COLO668 (cell line): ENCODE data around the gene TMEM238.

Source experiments
- DNase-seq: peaks from one replicate; lab custom pipeline; 2025; ENCODE audit not compliant: unreplicated experiment; lab: John Stamatoyannopoulos, UW

The TMEM238 gene

GRCh38 chr19:55358943-55359908 is 24.9 kb downstream of the TMEM238 start:
- DNase-seq = peak; percentile 14

- DNase-seq = no peak
Observed at GRCh38 chr19:55358493-55358892, 25.6 kb downstream of the TMEM238 start.

GRCh38 chr19:55355213-55355821 is 28.8 kb downstream of the TMEM238 start:
- DNase-seq = no peak

GRCh38 chr19:55354698-55355212 is 29.3 kb downstream of the TMEM238 start, which contains the start of gene COX6B2:
COX6B2 (minus strand) TSS chr19:55354719; CDS start chr19:55354521, 198 bp downstream.
- no peak for DNase-seq

- DNase-seq = peak; percentile 22
Observed at GRCh38 chr19:55353803-55354697, 30.0 kb downstream of the TMEM238 start.

GRCh38 chr19:55353356-55353802 is 30.7 kb downstream of the TMEM238 start:
- no peak for DNase-seq

GRCh38 chr19:55352549-55353145 is 31.4 kb downstream of the TMEM238 start:
- DNase-seq = no peak

- no peak for DNase-seq
Observed at GRCh38 chr19:55352040-55352439, 32.1 kb downstream of the TMEM238 start.

GRCh38 chr19:55350620-55351315 is 33.3 kb downstream of the TMEM238 start:
- DNase-seq = no peak

GRCh38 chr19:55348317-55349034 is 35.6 kb downstream of the TMEM238 start:
- no peak for DNase-seq

GRCh38 chr19:55347442-55348009 is 36.6 kb downstream of the TMEM238 start:
- no peak for DNase-seq

- DNase-seq = no peak
Observed at GRCh38 chr19:55346725-55347441, 37.2 kb downstream of the TMEM238 start.

GRCh38 chr19:55345818-55346724 is 38.0 kb downstream of the TMEM238 start:
- DNase-seq = no peak

GRCh38 chr19:55345101-55345817 is 38.8 kb downstream of the TMEM238 start:
- no peak for DNase-seq

GRCh38 chr19:55344444-55344843 is 39.6 kb downstream of the TMEM238 start:
- DNase-seq = peak; percentile 15
